Muscle of back (tissue), 13 donors: ENCODE results near the gene G3BP1. TPM values are rescaled to one million over a fixed set of nuclear protein-coding genes. Genes with fewer than 3 reads are reported as not detected.
A peak's percentile ranks its signal among the peaks of the same experiment; 100 is the strongest.
"Not testable (repeated sequence)": the region's sequence is repeated elsewhere in the genome, so short reads cannot be mapped to it uniquely, and the experiment has no call there.

Experiments used
- DNase-seq, 3 donors: peaks; one replicate each; pipeline versions ENCODE4 v3.0.0 to v3.0.0-alpha.2; 2013
- long read RNA-seq, 9 donors: transcript quantifications; one replicate each; lab custom pipeline, GENCODE V29; 2026
- polyA plus RNA-seq, 10 donors: library from polyadenylated mRNA; unstranded; fragments of 120-200 nt; gene quantifications; one replicate each; pipeline ENCODE4 v1.2.1, GENCODE V29; 2013; ENCODE audit not compliant: insufficient read length in 10 of 10

Gene G3BP1
- polyA plus RNA-seq = 100 to 1,000 TPM in 7 of 10 donors, 10 to 100 TPM in 3; 79.0 to 129 (median 105) TPM
- long read RNA-seq, donor 1, transcript G3BP1-201 (12 exons, 2,803 nt) = major isoform, 17 of 17 reads
- long read RNA-seq, donor 1, partial matches to known transcripts = 0 of 17 reads
- long read RNA-seq, donor 1, other reads (novel, unspliced or antisense) = 0 of 17 reads
- long read RNA-seq, donor 2, full-length matches to known transcripts = 21 of 21 reads
- long read RNA-seq, donor 2, partial matches to known transcripts = 0 of 21 reads
- long read RNA-seq, donor 2, other reads (novel, unspliced or antisense) = 0 of 21 reads
- long read RNA-seq, donor 3, partial matches to known transcripts = 0 of 1 reads
- long read RNA-seq, donor 3, other reads (novel, unspliced or antisense) = 0 of 1 reads
- long read RNA-seq, donor 4, full-length matches to known transcripts = 16 of 16 reads
- long read RNA-seq, donor 4, partial matches to known transcripts = 0 of 16 reads
- long read RNA-seq, donor 4, other reads (novel, unspliced or antisense) = 0 of 16 reads
- long read RNA-seq, donor 5, full-length matches to known transcripts = 16 of 16 reads
- long read RNA-seq, donor 5, partial matches to known transcripts = 0 of 16 reads
- long read RNA-seq, donor 5, other reads (novel, unspliced or antisense) = 0 of 16 reads
- long read RNA-seq, donor 6, full-length matches to known transcripts = 23 of 23 reads
- long read RNA-seq, donor 6, partial matches to known transcripts = 0 of 23 reads
- long read RNA-seq, donor 6, other reads (novel, unspliced or antisense) = 0 of 23 reads
- long read RNA-seq, donor 7, full-length matches to known transcripts = 18 of 18 reads
- long read RNA-seq, donor 7, partial matches to known transcripts = 0 of 18 reads
- long read RNA-seq, donor 7, other reads (novel, unspliced or antisense) = 0 of 18 reads
- long read RNA-seq, donor 8, full-length matches to known transcripts = 13 of 26 reads
- long read RNA-seq, donor 8, partial matches to known transcripts = 13 of 26 reads
- long read RNA-seq, donor 8, other reads (novel, unspliced or antisense) = 0 of 26 reads
- long read RNA-seq, donor 9, partial matches to known transcripts = 0 of 1 reads
- long read RNA-seq, donor 9, other reads (novel, unspliced or antisense) = 0 of 1 reads

DNA sequence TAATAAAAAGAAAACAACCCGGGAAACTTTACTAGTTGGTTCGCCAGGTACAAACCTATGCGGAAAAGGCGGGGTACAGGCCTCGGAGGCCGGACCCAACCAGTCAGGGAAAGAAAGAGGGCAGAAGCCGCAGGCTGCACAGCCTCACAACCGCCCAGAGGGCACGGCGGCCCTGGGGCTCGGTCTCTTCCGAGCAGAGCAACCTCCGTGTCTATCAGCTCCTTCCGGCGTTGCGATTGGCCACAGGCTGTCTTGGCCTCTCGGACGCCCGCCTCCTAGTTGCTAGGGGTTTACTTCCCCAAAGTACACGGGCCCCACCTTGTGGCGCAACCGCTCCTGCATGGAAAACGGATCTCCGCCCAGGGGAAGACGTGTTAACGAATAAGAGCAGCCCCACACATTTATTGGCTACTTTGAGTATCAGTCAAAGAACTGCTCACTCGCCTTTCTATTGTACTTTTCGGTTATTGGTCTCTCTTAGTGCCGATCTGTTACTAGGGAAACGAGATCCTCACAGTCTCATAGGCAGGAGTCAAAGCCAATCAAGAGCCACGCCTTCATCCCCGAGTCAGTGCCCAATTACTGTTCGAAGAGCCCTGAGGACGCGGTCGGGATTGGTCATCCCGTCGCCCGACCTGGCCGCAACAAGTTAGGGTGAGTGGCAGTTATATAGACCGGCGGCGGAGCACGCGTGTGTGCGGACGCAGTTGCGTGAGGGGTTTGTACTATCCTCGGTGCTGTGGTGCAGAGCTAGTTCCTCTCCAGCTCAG is at the start of gene G3BP1:
Gene G3BP1, plus strand, starts transcription at position 696 of the 770 bp plus-strand sequence. CDS start 14,667 bp downstream, outside the sequence.
- peak; percentile 100 for DNase-seq

DNA sequence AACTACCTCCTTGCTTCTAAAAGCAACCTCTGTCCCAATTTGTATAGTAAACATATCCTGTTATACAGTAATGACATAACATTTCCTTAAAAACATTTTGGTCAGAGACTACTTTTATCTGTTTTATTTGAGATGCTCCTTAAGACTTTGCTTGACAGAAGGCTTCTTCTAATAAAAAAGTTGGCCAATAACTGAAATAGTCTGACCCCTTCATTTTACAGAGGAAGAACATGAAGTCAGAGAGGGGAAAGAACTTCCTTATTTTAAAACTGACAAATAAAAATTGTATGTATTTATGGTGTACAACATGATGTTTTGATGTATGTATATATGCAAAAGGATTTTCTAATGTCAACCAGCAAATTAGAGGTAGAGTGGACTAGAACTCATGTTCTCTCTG is 49.2 kb upstream of the G3BP1 start:
- no peak for DNase-seq

DNA sequence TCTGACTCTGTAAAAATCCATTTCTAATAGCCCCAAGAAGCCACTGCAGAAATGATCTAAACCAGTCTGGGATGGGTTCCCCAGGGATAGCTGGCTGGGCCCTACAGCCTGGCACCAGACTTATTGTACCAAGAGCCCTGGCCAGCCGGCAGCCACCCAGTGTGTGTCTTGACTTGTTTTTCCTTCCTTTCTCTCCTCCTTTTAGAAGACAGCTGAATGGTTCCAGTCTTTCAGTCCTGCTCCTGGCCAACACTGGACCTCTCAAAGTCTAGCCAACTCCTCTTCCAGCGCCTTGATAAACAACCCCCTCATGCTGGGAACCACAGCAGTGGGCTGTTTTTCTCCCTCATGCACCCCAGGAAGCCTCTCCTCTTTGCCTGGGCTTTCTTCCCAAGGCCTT is 47.4 kb upstream of the G3BP1 start:
- DNase-seq = no peak

DNA sequence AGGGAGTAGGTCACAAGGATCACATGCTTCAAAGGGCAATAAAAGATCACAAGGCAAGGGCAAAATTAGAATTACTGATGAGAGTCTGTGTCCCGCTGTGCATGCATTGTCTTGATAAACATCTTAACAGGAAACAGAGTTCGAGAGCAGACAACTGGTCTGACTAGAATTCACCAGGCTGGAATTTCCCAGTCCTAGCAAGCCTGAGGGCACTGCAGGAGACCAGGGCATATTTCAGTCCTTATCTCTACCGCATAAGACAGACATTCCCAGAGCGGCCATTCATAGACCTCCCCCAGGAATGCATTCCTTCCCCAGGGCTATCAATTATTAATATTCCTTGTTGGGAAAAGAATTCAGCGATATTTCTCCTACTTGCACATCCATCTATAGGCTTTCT is 42.2 kb upstream of the G3BP1 start:
- DNase-seq = not testable (repeated sequence)

DNA sequence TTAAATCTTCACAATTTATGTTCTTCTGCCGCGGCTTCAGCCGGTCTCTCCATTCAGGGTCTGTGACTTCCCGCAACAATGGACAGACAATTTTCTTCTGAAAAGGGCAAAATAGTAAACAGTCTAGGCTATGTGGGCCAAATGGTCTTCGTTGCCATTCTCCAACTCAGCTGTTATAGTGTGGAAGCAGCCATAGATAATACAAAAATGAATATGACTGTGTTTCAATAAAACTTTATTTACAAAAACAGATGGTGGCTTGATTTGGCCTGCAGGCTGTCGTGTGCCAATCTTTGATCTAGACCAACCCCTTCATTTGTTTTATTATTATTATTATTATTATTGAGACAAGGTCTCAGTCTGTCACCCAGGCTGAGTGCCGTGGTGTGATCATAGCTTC is 41.4 kb upstream of the G3BP1 start:
- DNase-seq = no peak

DNA sequence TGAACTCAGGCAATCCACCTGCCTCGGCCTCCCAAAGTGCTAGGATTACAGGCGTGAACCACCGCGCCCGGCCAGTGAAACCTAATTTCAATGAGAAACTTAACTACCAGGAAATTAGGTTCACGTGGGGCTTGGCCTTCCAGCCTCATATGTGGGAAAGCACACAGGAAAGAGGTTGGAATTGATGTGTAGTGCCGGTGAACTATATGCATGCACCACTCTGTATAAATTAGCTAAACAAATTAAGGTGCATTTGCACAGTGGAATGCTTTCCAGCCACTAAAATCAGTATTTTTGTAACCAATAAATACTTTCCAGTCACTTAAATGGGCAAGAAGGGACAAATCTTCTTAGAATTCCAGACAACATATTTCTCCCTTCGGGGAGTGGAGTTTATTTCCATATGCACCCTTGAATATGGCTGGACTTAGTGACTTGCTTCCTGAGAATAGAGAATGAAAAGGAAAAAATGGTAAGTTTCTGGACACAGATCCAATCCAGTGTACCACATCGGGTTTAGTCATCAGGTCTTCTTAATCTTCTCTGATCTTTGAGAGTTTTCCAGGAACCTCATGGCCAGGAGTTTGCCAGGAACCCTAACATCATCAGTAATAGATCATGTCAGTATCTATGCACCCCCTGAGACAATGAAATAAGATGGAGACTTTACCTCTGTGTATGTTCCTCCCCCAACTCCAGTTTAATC is 38.2 kb upstream of the G3BP1 start:
- peak in 2 of 3 donors; percentile 44 to 50 for DNase-seq

DNA sequence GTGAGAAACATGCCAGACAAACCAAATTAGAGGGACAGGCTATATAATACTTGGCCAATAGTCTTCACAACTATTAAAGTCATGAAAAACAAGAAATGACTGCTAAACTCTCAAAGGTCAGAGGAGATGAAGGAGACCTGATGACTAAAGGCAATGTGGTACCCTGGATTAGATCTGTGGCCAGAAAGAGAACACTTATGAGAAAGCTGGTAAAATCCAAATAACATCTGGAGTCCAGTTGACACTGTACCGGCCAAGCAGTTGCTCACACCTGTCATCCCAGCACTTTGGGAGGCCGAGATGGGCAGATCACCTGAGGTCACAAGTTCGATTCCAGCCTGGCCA is 37.7 kb upstream of the G3BP1 start:
- DNase-seq = no peak

DNA sequence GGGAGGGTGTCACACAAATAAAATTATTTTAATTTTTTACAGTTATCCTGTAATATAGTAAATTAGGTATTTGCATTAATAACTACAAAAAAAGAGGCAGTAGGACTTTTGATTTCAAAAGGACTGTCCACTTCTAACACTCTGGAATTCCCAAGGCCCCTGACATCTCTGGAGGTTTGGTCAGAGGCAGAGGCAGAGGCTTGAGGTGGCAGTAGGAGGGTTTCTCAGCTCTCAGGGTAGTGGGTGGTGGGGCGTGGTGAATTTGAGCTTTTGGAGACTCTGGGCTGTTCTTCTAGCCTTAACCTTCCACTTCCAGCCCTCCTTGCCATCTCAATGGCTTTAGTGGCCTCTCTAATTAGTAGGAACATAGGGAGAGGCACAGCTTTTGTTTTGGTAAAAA is 36.1 kb upstream of the G3BP1 start:
- no peak for DNase-seq

DNA sequence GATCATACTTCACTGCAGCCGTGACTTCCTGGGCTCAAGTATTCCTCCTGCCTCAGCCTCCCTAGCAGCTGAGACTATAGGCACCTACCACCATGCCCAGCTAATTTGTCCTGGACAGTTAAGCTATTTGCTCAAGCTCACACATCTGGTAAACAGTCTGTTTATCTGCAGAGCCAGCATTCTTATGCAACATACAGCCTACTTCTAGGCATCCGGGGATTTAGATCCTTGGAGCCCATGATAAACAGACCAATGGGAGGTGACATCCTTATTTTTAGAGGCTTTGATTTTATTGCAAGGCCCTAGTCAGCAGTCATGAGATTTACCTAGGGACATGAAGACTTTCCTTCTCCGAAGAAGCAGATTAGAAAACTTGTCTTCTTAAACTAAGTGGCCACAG is 34.3 kb upstream of the G3BP1 start:
- DNase-seq = no peak

DNA sequence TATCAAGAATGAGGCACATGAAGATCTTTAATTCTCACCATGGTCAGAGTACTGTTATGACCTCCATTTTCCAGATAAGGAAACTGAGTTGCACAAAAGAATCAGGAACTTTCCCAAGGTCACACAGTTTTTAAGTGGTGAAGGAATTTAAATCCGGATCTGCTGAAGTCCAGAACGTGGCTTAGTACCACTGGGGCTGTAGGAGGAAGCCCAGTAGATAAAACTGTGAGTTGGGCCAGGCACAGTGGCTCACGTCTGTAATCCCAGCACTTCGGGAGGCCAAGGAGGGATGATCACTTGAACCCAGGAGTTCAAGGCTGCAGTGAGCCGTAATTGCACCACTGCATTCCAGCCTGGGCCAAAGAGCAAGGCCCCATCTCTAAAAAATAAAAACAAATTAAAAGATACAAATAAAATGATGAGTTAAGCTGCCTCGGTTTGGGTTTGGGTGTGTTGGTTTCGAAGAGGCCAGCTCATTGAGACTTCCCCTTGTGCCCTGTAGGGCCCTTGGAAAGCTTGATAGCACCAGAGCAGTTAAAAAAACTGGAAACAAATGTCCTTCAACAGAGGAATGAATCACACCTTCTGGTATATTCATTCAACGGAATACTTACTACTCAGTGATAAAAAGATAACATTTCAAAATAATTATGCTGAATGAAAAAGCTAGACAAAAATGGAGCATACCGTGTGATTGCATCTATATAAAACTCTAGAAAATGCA is 33.5 kb upstream of the G3BP1 start:
- DNase-seq = no peak

DNA sequence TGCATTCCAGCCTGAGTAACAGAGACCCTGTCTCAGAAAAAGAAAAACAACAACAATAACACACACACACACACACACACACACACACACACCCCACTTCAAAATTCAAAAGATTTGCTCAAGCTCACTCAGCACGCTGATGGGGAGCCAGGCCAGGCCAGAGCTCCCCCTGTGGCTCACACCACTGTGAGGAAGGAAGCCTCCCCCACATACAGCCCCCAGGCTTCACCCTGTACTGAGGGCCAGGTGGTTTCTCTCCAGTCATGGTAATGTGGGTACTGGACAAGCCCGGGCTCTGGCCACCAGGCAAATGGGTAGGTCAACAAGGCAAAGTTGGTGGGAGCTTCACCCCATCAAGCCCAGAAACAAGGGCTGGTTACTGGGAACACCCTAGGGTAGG is 32.4 kb upstream of the G3BP1 start:
- peak in 1 of 3 donors; percentile 62 for DNase-seq

DNA sequence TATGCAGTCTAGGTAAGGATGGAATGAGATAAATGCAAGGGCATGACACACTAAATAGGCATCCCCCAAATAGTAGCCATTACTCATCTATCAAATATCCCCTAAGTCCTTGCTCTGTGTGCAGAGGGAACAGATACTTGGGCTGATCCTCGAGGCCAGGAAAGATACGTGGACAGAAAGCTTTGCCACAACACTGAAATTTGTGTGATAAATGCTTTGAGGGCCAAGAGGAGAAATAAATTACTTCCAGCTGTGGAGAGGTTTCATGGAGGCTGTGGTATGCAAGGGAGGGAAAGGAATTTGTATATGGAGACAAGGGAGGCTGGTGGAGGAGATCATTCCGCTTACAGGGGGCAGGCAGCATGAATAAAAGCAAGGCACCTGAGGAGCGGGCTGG is 31.8 kb upstream of the G3BP1 start:
- DNase-seq = peak; percentile 80 to 97 (median 93)

DNA sequence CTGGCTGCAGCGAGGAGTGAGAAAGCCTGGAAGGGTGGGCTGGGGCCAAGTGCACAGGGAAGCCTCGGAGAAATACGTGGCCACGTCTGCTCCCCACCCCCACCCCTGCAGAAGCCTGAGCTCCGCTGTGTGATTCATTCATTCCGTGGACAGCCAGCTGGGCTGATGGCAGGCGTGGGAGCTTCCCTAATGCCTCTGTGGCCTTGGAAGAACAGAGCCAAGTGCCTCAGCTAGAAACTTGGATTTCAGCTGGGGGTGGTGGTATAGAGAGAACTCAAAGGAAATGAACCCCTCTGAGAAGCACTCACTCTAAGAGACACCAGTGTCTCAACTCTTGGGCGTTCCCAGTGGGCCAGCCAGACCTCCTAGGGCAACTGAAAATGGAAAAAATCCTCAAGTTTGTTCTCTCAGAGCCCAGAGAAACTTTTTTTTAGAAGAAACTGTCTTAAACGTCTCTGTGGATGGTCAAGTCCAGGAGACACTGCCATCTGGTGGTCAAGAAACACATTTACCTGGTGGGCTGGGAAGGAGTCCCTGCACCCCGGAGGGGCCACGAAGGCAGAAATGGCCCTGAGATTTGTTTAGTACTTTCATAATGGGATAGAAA is 31.3 kb upstream of the G3BP1 start:
- DNase-seq = peak; percentile 91 to 96 (median 93)

DNA sequence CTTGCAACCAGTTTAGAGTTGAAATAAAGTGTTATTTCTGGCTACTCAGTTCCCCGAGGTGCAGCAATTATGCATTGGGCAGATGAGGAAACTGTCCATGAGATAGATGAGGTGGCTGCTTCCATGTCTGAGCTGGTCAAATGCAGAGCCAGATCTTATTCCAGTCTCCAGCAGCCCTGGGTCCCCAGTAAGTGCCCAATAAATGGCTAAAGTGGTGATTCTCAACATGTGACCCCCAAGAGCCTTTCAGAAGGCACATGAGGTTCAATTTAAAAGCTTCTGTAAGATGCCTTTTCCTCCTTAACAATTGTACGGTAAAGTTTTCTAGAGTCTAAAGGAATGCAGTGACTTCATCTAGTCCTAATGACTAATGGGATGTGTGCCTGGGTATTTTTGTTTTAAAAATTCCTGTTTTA is 30.8 kb upstream of the G3BP1 start:
- peak in 1 of 3 donors; percentile 61 for DNase-seq

DNA sequence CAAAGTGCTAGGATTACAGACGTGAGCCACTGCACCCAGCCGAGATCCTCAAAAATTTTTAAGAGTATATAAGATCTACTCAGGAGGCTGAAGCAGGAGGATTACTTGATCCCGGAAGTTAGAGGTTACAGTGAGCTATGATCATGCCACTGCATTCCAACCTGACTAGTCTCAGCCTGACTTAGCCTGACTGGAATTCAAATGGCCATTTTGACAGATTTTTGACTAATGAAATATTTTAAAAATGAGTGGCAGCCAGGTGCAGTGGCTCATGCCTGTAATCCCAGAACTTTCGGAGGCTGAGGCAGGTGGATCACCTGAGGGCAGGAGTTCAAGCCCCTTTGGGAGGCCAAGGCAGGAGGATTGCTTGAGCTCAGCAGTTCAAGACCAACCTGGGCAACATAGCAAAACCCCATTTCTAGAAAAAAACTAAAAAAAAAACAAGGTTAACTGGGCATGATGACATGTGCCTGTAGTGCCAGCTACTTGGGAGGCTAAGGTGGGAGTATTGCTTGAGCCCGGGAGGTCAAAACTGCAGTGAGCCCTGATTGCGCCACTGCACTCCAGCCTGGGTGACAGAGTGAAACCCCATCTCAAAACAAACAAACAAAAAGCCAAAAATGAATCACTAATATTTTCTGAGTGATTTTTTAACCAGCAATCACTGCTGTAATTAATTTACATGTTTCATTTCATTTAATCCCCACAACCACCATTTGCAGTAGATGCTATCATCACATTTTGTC is 29.9 kb upstream of the G3BP1 start:
- peak in 1 of 3 donors; percentile 59 for DNase-seq

DNA sequence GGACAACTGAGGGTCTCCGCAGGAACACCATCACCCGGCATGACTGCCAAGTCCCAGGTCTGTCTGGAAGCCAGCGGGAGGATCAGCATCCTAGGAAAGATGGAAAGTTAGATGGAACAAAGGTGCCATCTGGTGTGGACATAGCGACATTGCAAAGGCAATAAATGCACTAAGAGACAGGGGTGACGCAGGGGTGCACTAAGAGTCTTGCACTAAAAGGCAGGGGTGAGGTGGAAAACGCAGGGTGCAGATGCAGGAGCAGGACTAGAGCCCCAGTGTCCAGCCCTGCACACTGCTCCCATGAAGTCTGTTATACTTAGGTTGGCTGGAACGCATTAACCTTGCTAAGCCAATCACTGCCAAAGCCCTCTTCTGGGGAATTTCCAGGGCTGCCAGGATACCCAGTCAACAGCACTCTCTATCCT is 28.9 kb upstream of the G3BP1 start:
- DNase-seq = peak; percentile 65 to 85 (median 70)

DNA sequence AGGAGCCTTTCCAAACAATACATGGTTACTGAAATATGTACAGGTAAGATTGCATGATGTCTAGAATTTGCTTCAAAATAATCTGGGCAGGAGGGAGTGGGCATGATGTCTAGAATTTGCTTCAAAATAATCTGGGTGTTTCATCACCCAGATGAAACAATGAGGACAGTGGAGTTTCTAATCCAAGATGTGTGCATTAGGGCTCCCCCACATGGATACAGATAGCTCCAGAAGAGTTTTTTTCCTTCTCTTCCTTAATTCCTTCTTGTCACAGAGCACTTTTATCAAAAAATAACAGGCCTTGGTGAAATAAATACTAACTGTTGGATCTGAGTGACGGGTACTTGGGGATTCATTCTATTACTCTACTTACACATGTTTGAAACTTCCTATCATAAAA is 28.2 kb upstream of the G3BP1 start:
- no peak for DNase-seq

DNA sequence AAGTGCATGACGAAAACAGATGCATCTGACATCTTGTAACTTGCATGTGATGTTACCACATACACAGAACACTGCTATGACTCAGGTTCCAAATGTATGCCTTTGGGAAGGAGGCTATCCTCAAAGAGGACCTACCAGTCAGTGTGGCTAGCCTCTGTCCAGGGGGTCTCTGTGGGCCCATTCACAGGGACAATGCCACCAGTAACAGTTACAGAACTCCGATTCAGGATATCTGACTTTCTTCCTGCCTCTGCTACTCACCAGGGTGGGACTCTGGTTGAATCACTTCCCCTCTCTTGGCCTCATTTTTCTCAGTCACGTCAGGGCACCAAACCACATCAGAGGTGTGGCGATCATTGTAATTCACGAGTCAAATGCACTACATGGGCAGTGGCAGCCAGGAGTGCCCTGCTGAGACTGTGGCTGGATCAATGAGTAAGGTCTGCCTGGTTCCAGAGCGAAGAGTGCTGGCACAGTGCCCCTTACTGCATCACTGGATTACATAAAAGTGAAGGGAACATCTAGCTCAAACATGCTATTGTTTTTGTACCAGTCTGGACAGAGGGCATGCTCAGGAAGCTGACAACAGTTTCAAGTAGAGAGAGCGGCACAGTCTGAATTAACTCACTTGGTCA is 26.6 kb upstream of the G3BP1 start:
- peak in 1 of 3 donors; percentile 33 for DNase-seq
